ENCODE results near the gene KCND2. TPM values are rescaled to one million over a fixed set of nuclear protein-coding genes. Genes with fewer than 3 reads are reported as not detected.
A peak's percentile ranks its signal among the peaks of the same experiment; 100 is the strongest.

Gene KCND2
- total RNA-seq, 4 donors from 2014 or later: 0.07 to 0.93 (median 0.30) TPM

DNA sequence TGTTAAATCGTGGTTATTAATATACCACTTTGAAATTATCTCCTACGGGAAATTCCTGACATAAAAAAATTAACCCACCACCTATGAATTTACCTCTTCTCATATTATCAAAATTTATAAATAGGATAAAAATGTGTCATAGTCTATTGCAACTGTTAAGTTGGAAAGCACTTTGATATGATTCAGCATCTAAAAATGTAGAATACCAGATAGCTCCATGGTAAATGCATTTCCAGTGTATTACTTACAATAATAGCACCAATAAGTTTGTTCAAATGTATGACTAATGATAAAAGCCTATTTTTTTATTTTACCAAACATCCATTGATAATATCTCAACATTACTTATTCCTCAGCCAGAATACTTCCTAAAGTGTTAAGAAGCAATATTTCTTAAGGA, 13.6 kb upstream of the KCND2 start:
- Histone ChIP-seq H3K9me3 (no peaks in the 10 kb centered on the region), H3K4me3 (no peak overlapping the region), H3K27me3 (no peaks in the 10 kb centered on the region), H3K27ac (no peak overlapping the region), H3K36me3 (no peaks in the 10 kb centered on the region), H3K4me1 (no peaks in the 10 kb centered on the region)
- no peak for DNase-seq
- TF ChIP-seq POLR2A (IDR thresholded peaks at IDR 0.05): no peak
- TF ChIP-seq, protein P1, sequence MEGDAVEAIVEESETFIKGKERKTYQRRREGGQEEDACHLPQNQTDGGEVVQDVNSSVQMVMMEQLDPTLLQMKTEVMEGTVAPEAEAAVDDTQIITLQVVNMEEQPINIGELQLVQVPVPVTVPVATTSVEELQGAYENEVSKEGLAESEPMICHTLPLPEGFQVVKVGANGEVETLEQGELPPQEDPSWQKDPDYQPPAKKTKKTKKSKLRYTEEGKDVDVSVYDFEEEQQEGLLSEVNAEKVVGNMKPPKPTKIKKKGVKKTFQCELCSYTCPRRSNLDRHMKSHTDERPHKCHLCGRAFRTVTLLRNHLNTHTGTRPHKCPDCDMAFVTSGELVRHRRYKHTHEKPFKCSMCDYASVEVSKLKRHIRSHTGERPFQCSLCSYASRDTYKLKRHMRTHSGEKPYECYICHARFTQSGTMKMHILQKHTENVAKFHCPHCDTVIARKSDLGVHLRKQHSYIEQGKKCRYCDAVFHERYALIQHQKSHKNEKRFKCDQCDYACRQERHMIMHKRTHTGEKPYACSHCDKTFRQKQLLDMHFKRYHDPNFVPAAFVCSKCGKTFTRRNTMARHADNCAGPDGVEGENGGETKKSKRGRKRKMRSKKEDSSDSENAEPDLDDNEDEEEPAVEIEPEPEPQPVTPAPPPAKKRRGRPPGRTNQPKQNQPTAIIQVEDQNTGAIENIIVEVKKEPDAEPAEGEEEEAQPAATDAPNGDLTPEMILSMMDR (IDR thresholded peaks at IDR 0.05 in 4 of 5, conservative IDR thresholded peaks at IDR 0.05 in 1 of 5): no peak
- no peak for ATAC-seq
- intact Hi-C loops (cut with DNase I; ENCODE audit: low total_unique reads) (no loop called here), in situ Hi-C loops (cut with MboI; ENCODE audit: low sequenced_read_pairs in 4 of 4) (loop anchor here in 1 of 4 donors (25.0 kb wide), 1 partner anchor 322 kb away; no protein-coding TSS in a partner anchor)

DNA sequence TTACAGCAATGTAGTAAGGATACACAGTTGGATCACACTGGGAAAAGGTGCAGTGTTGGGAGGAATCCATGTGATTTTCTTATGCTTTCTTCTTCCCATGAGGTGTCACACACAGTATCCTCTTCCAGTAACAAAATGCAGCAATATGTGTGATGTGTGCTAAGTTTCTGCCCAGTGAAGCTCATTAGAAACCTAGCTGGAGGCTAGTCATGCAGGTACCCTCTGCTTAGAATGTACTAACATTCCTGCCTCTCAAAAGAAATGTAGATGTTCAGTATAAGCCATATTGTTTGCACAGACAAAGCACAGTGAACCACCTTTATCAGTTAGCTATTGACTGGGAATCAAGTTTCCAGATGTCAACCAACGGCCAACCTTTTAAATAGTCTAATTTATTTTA, 12.9 kb upstream of the KCND2 start:
- no peak overlapping the region for H3K27ac ChIP-seq
- TF ChIP-seq, protein P1 (IDR thresholded peaks at IDR 0.05 in 4 of 5, conservative IDR thresholded peaks at IDR 0.05 in 1 of 5): no peak
- no peak for TF ChIP-seq POLR2A (IDR thresholded peaks at IDR 0.05)
- ATAC-seq (no peak), DNase-seq (no peak)
- H3K36me3 ChIP-seq: no peaks in the 10 kb centered on the region
- no peak overlapping the region for H3K4me3 ChIP-seq
- intact Hi-C loops (cut with DNase I; ENCODE audit: low total_unique reads) (no loop called here), in situ Hi-C loops (cut with MboI; ENCODE audit: low sequenced_read_pairs in 4 of 4) (loop anchor here in 1 of 4 donors (25.0 kb wide), 1 partner anchor 323 kb away; no protein-coding TSS in a partner anchor)
- H3K27me3 ChIP-seq: no peaks in the 10 kb centered on the region
- no peaks in the 10 kb centered on the region for H3K9me3 ChIP-seq
- no peaks in the 10 kb centered on the region for H3K4me1 ChIP-seq

DNA sequence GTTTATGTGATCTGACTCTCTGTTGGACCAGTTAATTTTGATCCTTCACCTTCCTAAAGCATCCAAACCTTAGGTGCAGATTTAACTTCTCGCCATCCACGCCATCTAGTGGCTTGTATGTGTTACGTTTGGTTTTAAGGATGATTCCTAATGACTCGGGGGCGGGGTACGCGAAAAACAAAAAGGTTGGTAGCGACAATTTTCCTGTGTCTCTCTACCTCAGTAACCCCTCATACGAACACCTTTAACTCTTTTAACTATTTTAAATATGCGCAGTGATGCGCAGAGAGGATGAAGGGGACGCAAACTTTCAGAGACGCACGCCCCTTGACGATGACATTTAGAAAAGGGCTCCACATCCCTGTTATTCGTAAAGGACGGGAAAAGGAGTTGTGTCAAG, 714 bp upstream of the KCND2 start:
- ATAC-seq: peak; percentile 42 to 46
- in situ Hi-C loops (cut with MboI; ENCODE audit: low sequenced_read_pairs in 4 of 4) (loop anchor here in 3 of 4 donors (10.0 to 25.0 kb wide), 2 partner anchors 335 to 337 kb away; no protein-coding TSS in a partner anchor), intact Hi-C loops (cut with DNase I; ENCODE audit: low total_unique reads) (loop anchor here (1.0 kb wide), 1 partner anchor 337 kb away; no protein-coding TSS in a partner anchor)
- TF ChIP-seq, protein P1 (IDR thresholded peaks at IDR 0.05 in 4 of 5, conservative IDR thresholded peaks at IDR 0.05 in 1 of 5): peak; percentile 27 to 55 (median 40)
- no peak for TF ChIP-seq POLR2A (IDR thresholded peaks at IDR 0.05)
- DNase-seq: no peak
- H3K27ac ChIP-seq: no peak overlapping the region
- no peaks in the 10 kb centered on the region for H3K36me3 ChIP-seq
- peak overlapping the region; percentile 25 to 53 (median 46) for H3K4me3 ChIP-seq
- peaks cover 0 to 10% (median 0%) of the 10 kb centered on the region in 3 donors for H3K27me3 ChIP-seq
- peaks cover 0 to 6% of the 10 kb centered on the region in 2 donors for H3K4me1 ChIP-seq
- no peaks in the 10 kb centered on the region for H3K9me3 ChIP-seq

DNA sequence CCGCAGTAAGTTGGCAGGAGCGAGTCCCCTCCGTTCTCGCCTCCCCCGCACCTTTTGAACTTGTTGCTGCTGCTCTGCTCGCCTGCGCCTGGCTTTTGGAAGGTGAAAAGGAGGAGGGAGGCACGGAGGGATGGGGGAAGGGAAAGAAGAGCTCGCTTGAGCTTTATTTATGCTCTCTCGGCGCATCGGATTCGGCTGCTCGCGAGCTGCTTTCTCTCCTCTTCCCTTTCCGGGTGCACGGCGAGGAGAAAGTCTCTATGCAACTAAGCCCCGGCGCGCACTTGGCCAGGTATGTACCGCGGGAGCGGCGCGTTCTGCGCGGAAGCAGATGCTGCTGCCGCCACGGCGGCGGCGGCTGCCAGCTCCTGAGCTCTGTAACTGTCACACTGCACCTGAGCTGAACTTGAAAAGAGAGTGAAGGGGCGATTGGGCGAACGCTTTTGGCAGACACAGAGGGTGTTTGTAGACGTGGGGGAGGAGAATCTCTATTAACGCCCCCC, 551 bp downstream of the KCND2 start:
- TF ChIP-seq, protein P1 (IDR thresholded peaks at IDR 0.05 in 4 of 5, conservative IDR thresholded peaks at IDR 0.05 in 1 of 5): no peak
- no peak for TF ChIP-seq POLR2A (IDR thresholded peaks at IDR 0.05)
- Histone ChIP-seq H3K4me3 (peak overlapping the region; percentile 40 to 53 (median 46)), H3K9me3 (no peaks in the 10 kb centered on the region), H3K4me1 (peaks cover 0 to 6% of the 10 kb centered on the region in 2 donors), H3K36me3 (no peaks in the 10 kb centered on the region), H3K27ac (no peak overlapping the region), H3K27me3 (peaks cover 0 to 10% (median 0%) of the 10 kb centered on the region in 3 donors)
- in situ Hi-C loops (cut with MboI; ENCODE audit: low sequenced_read_pairs in 4 of 4) (loop anchor here in 3 of 4 donors (10.0 to 25.0 kb wide), 2 partner anchors 336 to 339 kb away; no protein-coding TSS in a partner anchor), intact Hi-C loops (cut with DNase I; ENCODE audit: low total_unique reads) (no loop called here)
- DNase-seq (no peak), ATAC-seq (no peak)

Measured in gastrocnemius medialis (tissue), 4 donors.